ENCODE data around the gene EVX2. TPM values are rescaled to one million over a fixed set of nuclear protein-coding genes. Genes with fewer than 3 reads are reported as not detected.
A peak's percentile ranks its signal among the peaks of the same experiment; 100 is the strongest.

EVX2 gene
- total RNA-seq, 3 donors from 2014 or later (not counting 1 experiment from before 2014, with no cell fraction given), result not detected

DNA sequence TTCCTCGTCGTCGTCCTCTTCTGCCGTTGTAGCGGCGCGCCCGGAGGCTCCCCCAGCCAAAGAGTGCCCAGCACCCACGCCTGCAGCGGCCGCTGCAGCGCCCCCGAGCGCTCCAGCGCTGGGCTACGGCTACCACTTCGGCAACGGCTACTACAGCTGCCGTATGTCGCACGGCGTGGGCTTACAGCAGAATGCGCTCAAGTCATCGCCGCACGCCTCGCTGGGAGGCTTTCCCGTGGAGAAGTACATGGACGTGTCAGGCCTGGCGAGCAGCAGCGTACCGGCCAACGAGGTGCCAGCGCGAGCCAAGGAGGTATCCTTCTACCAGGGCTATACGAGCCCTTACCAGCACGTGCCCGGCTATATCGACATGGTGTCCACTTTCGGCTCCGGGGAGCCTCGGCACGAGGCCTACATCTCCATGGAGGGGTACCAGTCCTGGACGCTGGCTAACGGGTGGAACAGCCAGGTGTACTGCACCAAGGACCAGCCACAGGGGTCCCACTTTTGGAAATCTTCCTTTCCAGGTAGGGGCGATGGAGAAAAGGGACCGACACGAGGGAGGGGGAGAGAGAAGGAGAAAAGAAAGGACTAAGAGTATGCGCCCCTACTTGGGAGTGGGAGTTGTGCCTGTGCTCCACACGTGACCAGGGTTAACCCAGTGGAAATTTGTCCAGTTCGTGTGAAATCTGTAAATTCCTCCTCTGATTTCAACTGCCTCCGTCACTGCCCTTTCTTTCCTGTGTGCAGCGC is 9.6 kb upstream of the EVX2 start:
- H3K4me3 ChIP-seq (ENCODE audit: low read length), result no peak overlapping the region
- 5% methylated on average over 53 of the region's 53 CpGs for WGBS (ENCODE audit: insufficient coverage)
- peaks cover 2% of the 10 kb centered on the region for H3K9me3 ChIP-seq (ENCODE audit: control insufficient read depth, insufficient read depth, low read length)
- DNase-seq (no peak), ATAC-seq (peak in 1 of 3 donors; percentile 14)
- Mint-ChIP-seq H3K36me3 (peaks cover 6% of the 10 kb centered on the region), H3K4me1 (peaks cover 21 to 42% of the 10 kb centered on the region in 2 donors), H3K4me3 (peak overlapping the region; percentile 14), H3K9me3 (no peaks in the 10 kb centered on the region), H3K27me3 (ENCODE audit: low read depth in 2 of 2) (peaks cover 73 to 87% of the 10 kb centered on the region in 2 donors), H3K27ac (peak overlapping the region in 1 of 2 donors; percentile 35)
- peaks cover 88% of the 10 kb centered on the region for H3K27me3 ChIP-seq (ENCODE audit: control insufficient read depth, insufficient read depth, low read length)
- H3K4me1 ChIP-seq (ENCODE audit: control insufficient read depth, insufficient read depth, low read length), result peaks cover 25% of the 10 kb centered on the region
- H3K27ac ChIP-seq (ENCODE audit: low read length), result no peak overlapping the region
- intact Hi-C loops (cut with micrococcal nuclease), result no loop called here
- H3K36me3 ChIP-seq (ENCODE audit: control insufficient read depth, insufficient read depth, low read length), result no peaks in the 10 kb centered on the region
- TF ChIP-seq, protein P1, sequence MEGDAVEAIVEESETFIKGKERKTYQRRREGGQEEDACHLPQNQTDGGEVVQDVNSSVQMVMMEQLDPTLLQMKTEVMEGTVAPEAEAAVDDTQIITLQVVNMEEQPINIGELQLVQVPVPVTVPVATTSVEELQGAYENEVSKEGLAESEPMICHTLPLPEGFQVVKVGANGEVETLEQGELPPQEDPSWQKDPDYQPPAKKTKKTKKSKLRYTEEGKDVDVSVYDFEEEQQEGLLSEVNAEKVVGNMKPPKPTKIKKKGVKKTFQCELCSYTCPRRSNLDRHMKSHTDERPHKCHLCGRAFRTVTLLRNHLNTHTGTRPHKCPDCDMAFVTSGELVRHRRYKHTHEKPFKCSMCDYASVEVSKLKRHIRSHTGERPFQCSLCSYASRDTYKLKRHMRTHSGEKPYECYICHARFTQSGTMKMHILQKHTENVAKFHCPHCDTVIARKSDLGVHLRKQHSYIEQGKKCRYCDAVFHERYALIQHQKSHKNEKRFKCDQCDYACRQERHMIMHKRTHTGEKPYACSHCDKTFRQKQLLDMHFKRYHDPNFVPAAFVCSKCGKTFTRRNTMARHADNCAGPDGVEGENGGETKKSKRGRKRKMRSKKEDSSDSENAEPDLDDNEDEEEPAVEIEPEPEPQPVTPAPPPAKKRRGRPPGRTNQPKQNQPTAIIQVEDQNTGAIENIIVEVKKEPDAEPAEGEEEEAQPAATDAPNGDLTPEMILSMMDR (IDR thresholded peaks at IDR 0.05), result no peak

DNA sequence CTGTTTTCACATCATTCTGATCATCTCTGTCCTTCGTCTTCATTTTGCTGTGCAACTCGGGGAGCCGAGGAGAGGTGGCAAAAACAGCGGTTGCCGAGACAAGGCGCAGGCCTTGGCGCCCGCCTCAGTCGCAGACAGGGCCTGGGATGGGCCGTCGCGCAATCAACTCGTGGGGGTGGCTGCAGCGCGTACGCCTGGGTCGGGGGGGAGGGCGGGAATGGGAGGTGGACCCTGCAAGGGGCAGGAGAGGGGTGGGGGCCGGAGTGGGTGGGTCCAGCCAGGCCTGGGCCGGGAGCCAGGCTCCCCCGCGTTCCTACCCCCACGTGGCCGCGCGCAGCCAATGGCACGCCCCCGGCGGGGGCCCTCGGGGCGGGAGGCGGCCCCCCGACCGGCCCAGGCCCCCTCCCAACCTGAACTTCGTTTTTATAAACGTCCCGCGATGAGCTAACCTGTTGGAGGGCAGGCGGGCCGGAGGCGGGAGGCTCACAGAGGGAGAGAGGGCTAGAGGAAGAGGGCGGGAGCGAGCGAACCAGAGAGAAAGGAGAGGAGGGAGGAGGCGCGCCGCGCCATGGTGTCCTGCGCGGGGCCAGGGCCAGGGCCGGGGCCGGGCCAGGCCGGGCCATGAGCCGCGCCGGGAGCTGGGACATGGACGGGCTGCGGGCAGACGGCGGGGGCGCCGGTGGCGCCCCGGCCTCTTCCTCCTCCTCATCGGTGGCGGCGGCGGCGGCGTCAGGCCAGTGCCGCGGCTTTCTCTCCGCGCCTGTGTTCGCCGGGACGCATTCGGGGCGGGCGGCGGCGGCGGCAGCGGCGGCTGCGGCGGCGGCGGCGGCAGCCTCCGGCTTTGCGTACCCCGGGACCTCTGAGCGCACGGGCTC is 8.7 kb upstream of the EVX2 start, which contains the start of gene HOXD13:
Gene HOXD13 (plus strand): TSS at position 452 of the 875 bp plus-strand sequence. CDS start 170 bp downstream, at position 622.
- DNase-seq (no peak), ATAC-seq (no peak)
- peaks cover 27% of the 10 kb centered on the region for H3K4me1 ChIP-seq (ENCODE audit: control insufficient read depth, insufficient read depth, low read length)
- 4% methylated on average over 94 of the region's 95 CpGs for WGBS (ENCODE audit: insufficient coverage)
- intact Hi-C loops (cut with micrococcal nuclease), result no loop called here
- Mint-ChIP-seq H3K4me3 (peak within 1 kb of the TSS; percentile 35), H3K9me3 (no peaks in the 10 kb centered on the region), H3K27ac (no peak within 1 kb of the TSS), H3K4me1 (peaks cover 21 to 41% of the 10 kb centered on the region in 2 donors), H3K36me3 (peaks cover 6% of the 10 kb centered on the region), H3K27me3 (ENCODE audit: low read depth in 2 of 2) (peaks cover 72 to 89% of the 10 kb centered on the region in 2 donors)
- TF ChIP-seq, protein P1 (IDR thresholded peaks at IDR 0.05), result no peak
- H3K4me3 ChIP-seq (ENCODE audit: low read length), result no peak within 1 kb of the TSS
- H3K9me3 ChIP-seq (ENCODE audit: control insufficient read depth, insufficient read depth, low read length), result peaks cover 6% of the 10 kb centered on the region
- H3K27ac ChIP-seq (ENCODE audit: low read length), result no peak within 1 kb of the TSS
- no peaks in the 10 kb centered on the region for H3K36me3 ChIP-seq (ENCODE audit: control insufficient read depth, insufficient read depth, low read length)
- peaks cover 88% of the 10 kb centered on the region for H3K27me3 ChIP-seq (ENCODE audit: control insufficient read depth, insufficient read depth, low read length)

DNA sequence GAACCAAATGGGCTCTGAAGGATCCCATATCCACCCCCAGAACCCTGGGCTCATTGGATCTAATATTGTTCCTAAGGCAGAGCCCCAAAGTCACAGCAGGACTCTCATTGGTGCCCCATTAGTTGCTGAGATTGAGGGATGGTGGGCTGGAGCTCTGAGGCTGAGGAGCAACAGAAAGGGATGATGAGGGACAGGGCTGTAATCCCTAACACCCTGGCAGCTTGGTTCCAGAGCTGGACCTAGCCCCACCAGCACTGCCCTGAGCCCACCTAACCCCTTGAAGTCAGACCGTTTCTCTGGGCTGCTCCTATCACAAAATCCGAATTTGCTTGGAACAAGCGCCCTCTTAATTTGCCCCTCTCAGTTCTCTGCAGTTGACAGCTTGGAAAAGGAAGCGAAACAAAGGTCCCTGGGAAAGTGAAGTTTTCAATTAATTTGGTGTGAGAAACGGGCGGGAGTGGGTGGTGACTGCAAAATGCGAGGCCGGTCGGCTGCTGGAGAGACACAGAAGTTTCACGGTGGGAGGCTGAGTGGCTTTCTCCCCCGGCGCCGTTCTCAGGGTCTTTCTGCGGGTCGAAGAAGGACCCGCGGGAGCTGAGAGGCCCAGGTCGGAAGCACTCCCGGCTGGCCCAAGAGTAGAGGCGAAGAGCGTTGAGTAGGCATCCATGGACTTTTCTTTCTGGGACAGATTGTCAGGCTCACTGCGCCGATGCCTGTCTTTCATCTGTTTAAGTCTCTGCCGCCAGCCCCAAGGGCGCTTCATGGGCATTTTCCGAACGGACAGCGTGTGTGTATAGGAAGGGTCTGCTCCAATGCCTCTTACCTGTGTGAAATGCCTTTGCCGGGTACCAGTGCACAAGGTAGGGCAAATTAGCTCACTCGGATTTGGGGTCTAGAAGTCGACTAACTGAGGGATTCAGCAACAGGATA is 7.8 kb upstream of the EVX2 start:
- TF ChIP-seq, protein P1 (IDR thresholded peaks at IDR 0.05), result no peak
- Histone ChIP-seq H3K36me3 (ENCODE audit: control insufficient read depth, insufficient read depth, low read length) (no peaks in the 10 kb centered on the region), H3K4me3 (ENCODE audit: low read length) (no peak overlapping the region), H3K27ac (ENCODE audit: low read length) (no peak overlapping the region), H3K9me3 (ENCODE audit: control insufficient read depth, insufficient read depth, low read length) (peaks cover 8% of the 10 kb centered on the region), H3K4me1 (ENCODE audit: control insufficient read depth, insufficient read depth, low read length) (peaks cover 18% of the 10 kb centered on the region), H3K27me3 (ENCODE audit: control insufficient read depth, insufficient read depth, low read length) (peaks cover 87% of the 10 kb centered on the region)
- DNase-seq (no peak), ATAC-seq (no peak)
- peaks cover 11 to 32% of the 10 kb centered on the region in 2 donors for H3K4me1 Mint-ChIP-seq
- peak overlapping the region; percentile 35 for H3K4me3 Mint-ChIP-seq
- H3K27ac Mint-ChIP-seq, result no peak overlapping the region
- peaks cover 15% of the 10 kb centered on the region for H3K36me3 Mint-ChIP-seq
- 7% methylated on average over 31 of the region's 31 CpGs for WGBS (ENCODE audit: insufficient coverage)
- intact Hi-C loops (cut with micrococcal nuclease), result no loop called here
- peaks cover 0 to 3% of the 10 kb centered on the region in 2 donors for H3K9me3 Mint-ChIP-seq
- peaks cover 73 to 89% of the 10 kb centered on the region in 2 donors for H3K27me3 Mint-ChIP-seq (ENCODE audit: low read depth in 2 of 2)
